ENCODE measurements around the gene RNF227.

Gene RNF227

GRCh38 chr17:7894866-7895265 is 21.2 kb downstream of the RNF227 start:
- no peak overlapping the region for H3K4me3 ChIP-seq (ENCODE audit: low read depth, low read length)
- DNase-seq (ENCODE audit: low read depth): no peak

DNA sequence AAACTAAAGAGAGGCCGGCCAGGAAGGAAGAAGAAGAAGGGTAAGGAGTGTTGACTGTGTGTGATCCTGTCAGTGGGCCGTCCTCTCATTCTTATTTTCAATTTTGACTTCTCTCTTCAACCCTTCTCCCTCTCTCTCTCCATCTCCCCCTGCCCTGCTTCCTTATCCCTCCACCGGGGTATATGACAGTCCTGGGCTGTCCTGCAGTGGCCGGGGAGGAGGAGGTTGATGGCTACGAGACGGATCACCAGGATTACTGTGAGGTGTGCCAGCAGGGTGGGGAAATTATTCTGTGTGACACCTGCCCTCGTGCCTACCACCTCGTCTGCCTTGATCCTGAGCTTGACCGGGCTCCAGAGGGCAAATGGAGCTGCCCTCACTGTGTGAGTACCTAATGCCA is 21.9 kb downstream of the RNF227 start:
- no peak overlapping the region for H3K4me3 ChIP-seq (ENCODE audit: low read depth, low read length)
- no peak for DNase-seq (ENCODE audit: low read depth)

GRCh38 chr17:7893187-7893880 is 22.8 kb downstream of the RNF227 start:
- DNase-seq (ENCODE audit: low read depth): no peak
- no peak overlapping the region for H3K4me3 ChIP-seq (ENCODE audit: low read depth, low read length)

- DNase-seq (ENCODE audit: low read depth): peak; percentile 78
- H3K4me3 ChIP-seq (ENCODE audit: low read depth, low read length): no peak overlapping the region
Measured at GRCh38 chr17:7889166-7889955, 26.7 kb downstream of the RNF227 start.

- H3K4me3 ChIP-seq (ENCODE audit: low read depth, low read length): peak within 1 kb of the TSS; percentile 52
- DNase-seq (ENCODE audit: low read depth): no peak
Measured at GRCh38 chr17:7888184-7888920, 27.7 kb downstream of the RNF227 start, which contains the start of gene CHD3. CHD3 (plus strand) TSS chr17:7888789; CDS start chr17:7889001, 212 bp downstream.

DNA sequence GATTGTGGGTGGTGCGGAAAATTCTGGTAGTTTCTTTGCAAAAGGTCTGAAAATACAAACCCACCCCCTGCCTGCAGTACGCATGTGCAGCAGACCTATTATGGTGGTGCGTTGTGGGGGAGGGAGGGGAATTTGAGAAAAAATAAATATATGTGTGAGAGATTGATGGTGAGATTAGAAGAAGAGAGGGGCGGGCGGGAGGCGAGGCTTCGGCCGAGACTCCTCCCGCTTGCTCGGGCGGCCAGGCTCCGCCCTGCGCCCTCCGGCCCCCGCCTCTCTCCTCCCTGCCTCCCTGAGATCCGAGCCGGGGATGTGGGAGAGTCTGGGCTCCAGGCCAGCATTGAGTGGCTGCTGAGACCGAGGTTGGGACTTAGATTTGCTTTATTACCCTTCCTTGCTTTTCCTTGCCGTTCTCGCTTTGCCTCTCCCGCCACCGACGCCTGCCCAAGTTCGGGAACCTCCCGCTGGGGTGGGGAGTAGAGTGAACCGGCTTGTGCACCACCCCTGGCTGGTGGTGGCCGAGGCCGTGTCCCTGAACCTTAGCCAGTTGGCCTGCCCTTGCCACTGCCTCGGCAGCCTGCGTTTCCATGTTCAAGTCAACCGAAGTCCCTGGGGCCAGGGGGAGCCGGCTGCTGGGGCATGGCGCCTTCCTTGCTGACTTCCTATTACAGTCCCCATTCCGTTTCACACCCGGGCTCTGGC is 28.5 kb downstream of the RNF227 start:
- DNase-seq (ENCODE audit: low read depth): peak; percentile 96
- peak overlapping the region; percentile 66 for H3K4me3 ChIP-seq (ENCODE audit: low read depth, low read length)

DNA sequence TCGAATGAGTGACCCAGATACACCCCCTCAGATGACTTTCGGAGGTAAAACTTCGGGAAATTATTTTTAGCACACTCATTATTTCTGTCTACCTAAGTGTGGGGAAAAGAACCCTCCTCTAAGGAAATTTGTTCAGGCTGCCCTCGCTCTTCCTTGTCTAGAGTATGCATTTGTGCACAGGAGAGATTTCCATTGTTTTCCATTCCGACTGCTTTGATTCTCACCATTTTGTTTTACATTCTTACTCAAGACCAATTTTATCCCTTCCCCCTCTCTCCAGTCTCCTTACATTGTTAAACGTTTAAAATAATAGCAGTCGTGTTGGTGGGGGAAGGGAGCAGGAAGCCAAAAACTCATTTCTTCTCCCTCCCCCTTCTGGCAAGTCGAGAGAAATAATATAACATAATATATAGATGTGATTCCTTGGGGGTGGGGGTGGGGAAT is 29.0 kb downstream of the RNF227 start:
- no peak for DNase-seq (ENCODE audit: low read depth)
- peak overlapping the region; percentile 66 for H3K4me3 ChIP-seq (ENCODE audit: low read depth, low read length)

DNA sequence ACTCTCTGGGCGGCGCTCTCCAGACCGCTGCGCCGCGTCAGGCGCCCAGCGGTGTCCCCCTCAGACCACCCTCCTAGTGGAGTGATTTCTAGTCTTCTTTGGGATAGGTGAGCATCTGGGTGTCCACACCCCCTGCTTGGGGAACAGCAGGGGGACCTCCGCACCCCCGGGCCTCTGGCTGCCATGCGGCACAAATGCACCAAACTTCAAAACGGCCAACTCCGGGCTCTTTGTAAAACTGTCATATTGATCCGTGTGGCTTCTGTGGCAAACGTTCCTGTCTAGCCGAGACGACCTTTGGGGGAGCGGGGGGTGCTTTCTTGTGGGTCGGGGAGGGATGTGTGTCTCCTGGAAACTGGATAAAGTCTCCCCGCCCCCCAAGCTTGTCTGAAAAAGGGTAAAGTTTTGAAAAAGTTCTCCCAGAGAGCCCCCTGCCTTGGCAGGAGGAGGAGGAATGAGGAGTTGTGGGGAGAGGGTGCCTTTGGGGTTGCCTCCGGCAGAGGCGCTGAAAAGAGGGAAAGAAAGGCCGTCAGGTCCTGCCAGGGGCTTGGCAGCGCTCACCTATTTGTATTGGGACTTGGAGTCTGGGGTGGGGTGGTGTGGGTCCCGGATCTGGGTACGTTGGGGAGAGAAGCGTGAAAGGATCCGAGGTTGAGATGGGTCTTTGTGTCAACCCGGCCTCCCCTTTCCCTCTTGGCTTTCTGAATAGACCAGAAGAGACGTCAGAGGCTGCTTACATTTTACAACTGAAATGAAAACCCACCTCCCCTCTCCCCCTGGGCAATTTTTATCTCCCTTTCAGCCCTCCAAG is 29.7 kb downstream of the RNF227 start:
- peak overlapping the region; percentile 66 for H3K4me3 ChIP-seq (ENCODE audit: low read depth, low read length)
- no peak for DNase-seq (ENCODE audit: low read depth)

DNA sequence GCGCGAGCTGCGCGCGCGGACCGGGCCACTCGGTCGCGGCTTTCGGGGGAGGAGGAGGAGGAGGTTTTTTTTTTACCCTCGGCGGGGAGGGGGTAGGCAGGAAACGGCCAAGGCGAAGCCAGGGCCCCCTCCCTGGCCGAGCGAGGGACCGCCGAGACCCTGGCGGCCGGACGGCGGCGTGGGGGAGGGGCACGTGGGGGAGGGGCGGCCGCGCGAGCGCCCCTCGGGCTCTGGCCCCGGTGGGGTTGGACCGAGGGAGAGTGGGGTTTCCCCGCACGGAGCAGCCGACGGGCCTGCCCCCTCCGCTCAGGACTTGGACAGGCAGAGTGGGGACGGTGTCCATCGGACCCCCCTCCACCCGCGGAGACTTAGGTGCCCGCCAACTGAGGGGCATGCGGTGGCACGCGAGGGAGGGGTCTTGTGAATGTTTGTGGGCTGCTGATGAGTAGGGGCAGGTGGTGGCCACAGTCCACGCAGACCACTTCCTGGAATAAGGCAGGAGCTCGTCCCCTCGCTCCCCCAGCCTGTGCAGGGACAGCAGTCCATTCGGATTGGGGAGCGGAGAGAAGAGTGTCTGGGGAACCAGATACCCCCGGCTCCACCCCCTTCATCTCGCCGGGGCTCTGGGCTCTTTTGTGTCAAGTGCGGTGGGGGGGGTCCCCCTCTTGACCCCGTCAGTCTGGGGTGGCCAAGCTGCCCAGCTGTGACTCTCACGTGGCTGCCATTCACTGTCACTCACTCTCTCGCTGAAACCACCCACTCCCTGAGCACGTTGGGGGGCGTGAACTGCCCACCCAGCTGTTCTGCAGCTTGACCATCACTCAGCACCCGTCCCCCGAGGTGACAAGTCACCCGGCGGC is 30.5 kb downstream of the RNF227 start:
- peak overlapping the region; percentile 66 for H3K4me3 ChIP-seq (ENCODE audit: low read depth, low read length)
- DNase-seq (ENCODE audit: low read depth): peak; percentile 43

DNA sequence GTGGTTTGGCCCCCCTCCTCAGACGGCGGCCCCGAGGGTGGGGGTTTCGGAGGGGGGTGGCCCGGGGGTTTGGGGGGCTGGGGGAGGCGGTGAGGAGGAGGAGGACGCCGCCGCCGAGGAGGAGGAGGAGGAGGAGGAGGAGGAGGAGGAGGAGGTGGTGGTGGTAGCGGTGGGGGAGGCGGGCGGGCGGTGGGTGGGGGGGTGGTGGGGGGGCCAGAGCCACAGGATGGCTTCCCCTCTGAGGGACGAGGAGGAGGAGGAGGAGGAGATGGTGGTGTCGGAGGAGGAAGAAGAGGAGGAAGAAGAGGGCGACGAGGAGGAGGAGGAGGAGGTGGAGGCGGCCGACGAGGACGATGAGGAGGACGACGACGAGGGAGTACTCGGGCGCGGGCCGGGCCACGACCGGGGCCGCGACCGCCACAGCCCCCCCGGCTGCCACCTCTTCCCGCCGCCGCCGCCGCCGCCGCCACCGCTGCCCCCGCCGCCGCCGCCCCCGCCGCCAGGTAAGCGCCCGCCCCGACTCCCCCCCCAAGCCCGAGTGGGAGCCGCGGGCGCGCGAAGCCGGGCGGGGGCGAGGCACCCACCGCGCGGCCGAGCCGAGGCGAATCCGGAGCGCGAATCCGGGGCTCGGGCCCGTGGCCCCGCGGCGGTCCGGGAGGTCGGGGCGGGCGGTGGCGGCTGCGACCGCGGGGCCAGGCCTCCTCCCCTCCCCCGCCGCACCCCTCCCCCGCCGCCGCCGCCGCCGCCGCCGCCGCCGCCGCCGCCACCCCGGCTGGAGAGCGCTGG is 31.3 kb downstream of the RNF227 start:
- DNase-seq (ENCODE audit: low read depth): no peak
- peak overlapping the region; percentile 66 for H3K4me3 ChIP-seq (ENCODE audit: low read depth, low read length)

GRCh38 chr17:7883781-7884386 is 32.2 kb downstream of the RNF227 start:
- H3K4me3 ChIP-seq (ENCODE audit: low read depth, low read length): peak overlapping the region; percentile 66
- no peak for DNase-seq (ENCODE audit: low read depth)

DNA sequence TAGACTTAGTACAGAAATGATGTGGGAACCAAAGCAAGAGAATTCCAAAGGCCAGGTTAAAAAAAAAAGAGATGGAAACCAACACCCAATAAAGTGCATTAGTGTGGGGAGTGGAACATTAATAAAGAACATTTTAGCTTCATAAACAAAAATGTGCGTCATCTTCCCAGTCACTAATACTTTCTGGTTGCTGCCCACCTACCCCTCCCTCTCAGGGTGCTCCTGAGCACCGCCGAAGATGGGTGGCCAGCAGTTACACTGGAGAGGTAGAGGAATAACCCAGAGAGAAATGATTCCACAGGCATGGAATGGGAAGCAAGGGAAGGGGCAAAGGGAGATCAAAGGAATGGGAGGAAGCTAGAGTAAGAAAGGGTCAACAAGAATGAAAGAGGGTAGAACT is 33.5 kb downstream of the RNF227 start:
- no peak overlapping the region for H3K4me3 ChIP-seq (ENCODE audit: low read depth, low read length)
- no peak for DNase-seq (ENCODE audit: low read depth)

- no peak overlapping the region for H3K4me3 ChIP-seq (ENCODE audit: low read depth, low read length)
- no peak for DNase-seq (ENCODE audit: low read depth)
Measured at GRCh38 chr17:7882068-7882467, 34.0 kb downstream of the RNF227 start.

DNA sequence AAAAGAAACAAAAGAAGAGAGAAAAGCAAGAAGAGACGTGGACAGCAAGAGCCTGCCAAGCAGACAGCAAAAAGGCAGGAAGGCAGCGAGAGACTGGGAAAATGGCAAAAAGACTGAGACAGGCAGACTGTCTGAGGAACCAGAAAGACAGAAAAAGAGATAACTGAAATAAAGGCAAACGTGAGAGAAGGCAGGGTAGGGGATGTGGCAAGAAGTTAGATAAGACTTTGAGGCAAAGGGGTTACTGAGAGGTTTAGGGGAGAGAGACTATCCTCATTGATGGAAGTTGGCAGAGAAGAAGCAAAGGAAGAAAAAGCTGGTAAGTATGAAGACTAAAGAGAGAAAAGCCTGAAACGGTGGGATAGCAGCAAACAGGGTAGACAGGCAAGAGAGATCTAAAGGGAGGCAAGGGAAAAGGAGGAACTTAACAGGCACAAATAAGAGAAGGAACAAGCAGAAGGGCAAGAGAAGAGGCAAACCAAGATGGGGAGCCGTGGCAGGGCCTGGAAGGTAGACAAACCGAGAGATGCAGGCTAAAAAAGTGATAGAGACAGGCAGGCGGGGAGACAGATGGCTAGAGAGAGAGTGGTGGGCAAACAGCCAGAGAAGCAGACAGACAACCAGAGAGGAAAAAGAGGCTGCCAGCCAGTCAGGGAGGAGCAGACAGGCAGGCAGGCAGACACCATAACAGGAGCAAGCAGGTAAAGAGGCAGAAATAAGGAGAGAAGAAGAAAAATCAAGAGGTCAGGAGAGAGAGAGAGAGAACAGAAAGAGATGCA is 34.6 kb downstream of the RNF227 start:
- DNase-seq (ENCODE audit: low read depth): no peak
- H3K4me3 ChIP-seq (ENCODE audit: low read depth, low read length): no peak overlapping the region

DNA sequence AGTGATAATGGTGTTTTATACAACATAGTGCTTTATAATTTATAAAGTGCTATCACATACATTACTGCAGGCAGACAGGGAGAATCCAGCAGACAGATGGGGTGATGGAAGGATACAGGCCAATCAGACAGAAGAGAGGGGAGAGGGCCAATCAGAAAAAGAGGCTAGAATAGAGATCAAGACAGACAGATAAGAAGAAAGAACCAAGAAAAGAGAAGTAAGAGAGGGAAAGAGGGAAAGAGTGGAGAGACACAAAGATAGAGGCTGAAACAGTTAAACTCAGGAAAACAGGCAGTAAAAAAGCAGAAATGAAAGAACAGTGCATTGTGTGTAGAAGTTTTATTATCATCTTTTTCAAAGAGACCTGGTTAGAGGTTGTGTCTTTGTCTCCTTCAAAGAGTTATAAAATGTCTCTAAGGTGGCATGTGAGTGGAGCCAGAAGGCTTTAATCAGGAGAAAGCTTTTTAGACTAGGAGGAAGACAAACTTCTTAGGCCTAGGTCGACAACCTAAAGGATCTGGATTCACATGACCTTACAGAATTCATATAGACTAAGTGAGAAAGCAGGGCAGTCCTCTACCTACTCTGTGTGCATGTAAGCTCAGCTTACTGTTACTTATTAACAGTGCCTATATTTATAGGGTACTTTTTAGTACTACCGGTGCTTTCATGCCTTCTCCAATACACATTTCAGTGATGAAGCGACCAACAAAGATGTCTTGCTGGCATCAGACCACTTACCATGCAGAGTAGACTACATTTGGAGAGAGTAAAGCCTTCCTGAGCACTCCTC is 35.8 kb downstream of the RNF227 start:
- DNase-seq (ENCODE audit: low read depth): no peak
- no peak overlapping the region for H3K4me3 ChIP-seq (ENCODE audit: low read depth, low read length)

Measured in skeletal muscle cell (primary cell).